Gastrocnemius medialis (tissue), 4 donors: ENCODE data around the gene S100A7A. TPM values are rescaled to one million over a fixed set of nuclear protein-coding genes. Genes with fewer than 3 reads are reported as not detected.

Experiments
- ATAC-seq, 2 donors: fragments of 150-250 bp; one replicate each; pipeline ENCODE4 v1.9.1; 2016
- DNase-seq, 2 donors: peaks; one replicate each; pipeline ENCODE4 v3.0.0-alpha.2; 2019
- H3K27ac ChIP-seq, 4 donors: fragments of 200-600 bp; sonication (generic); 1 replicate in 1 of 4; 2 replicates in 3 of 4; pipeline ENCODE4 v1.5.1; 2016 to 2018; ENCODE audit warnings: mild to moderate bottlenecking in 2 of 4, moderate library complexity in 1 of 4
- H3K27me3 ChIP-seq, 3 donors: fragments of 200-600 bp; sonication (generic) in 2 of 3; 1 replicate in 1 of 3; 2 replicates in 2 of 3; pipeline versions ENCODE4 v1.5.1 to v1.6.0; 2016 to 2019; ENCODE audit warnings: mild to moderate bottlenecking in 1 of 3, moderate library complexity in 1 of 3
- H3K36me3 ChIP-seq, 2 donors: fragments of 200-600 bp; sonication (generic) in 1 of 2; one replicate each; pipeline ENCODE4 v1.5.1; 2017 to 2018
- H3K4me1 ChIP-seq, 2 donors: fragments of 200-600 bp; sonication (generic) in 1 of 2; one replicate each; pipeline ENCODE4 v1.5.1; 2016 to 2017; ENCODE audit warnings: mild to moderate bottlenecking in 2 of 2
- H3K4me3 ChIP-seq, 4 donors: fragments of 200-600 bp; sonication (generic) in 3 of 4; 1 replicate in 1 of 4; 2 replicates in 3 of 4; pipeline ENCODE4 v1.5.1; 2016 to 2019; ENCODE audit warnings: mild to moderate bottlenecking in 2 of 4
- H3K9me3 ChIP-seq, 3 donors: fragments of 200-600 bp; sonication (generic) in 2 of 3; 1 replicate in 1 of 3; 2 replicates in 2 of 3; pipeline ENCODE4 v1.5.1; 2016 to 2019
- CTCF ChIP-seq, 5 experiments: fragments of 450-650 bp in 3 of 5; fragments of 200-600 bp in 2 of 5; sonication (generic) in 2 of 5; IDR thresholded peaks in 4 of 5; conservative IDR thresholded peaks in 1 of 5; 1 replicate in 4 of 5; 2 replicates in 1 of 5; pipeline ENCODE4 v1.5.1; 2016 to 2019; ENCODE audit warnings: antibody characterized with exemption in 5 of 5, mild to moderate bottlenecking in 3 of 5, moderate library complexity in 3 of 5
- POLR2A ChIP-seq, 2 donors: fragments of 450-650 bp; IDR thresholded peaks; one replicate each; pipeline ENCODE4 v1.6.1; 2017; ENCODE audit warnings: antibody characterized with exemption in 2 of 2, mild to moderate bottlenecking in 2 of 2, moderate library complexity in 2 of 2
- in situ Hi-C, 4 donors: fragments of 200-750 bp; cut with MboI; loops; one replicate each; pipeline versions ENCODE4 v1.15.0 to v1.8.0; 2017; ENCODE audit warnings: low sequenced_read_pairs in 4 of 4
- intact Hi-C: fragments of 100-400 bp; cut with DNase I; formaldehyde crosslinking; loops from one replicate; pipeline ENCODE4 v1.15.1; 2023; ENCODE audit warnings: low total_unique reads
- total RNA-seq, 4 donors: library from RNA; depleted of rRNA; stranded (reverse); fragments of >200 nt; gene quantifications; one replicate each; pipeline versions ENCODE4 v1.1.0 to v1.2.3, GENCODE V29; 2016

S100A7A gene
- total RNA-seq, 4 donors from 2014 or later, result not detected

DNA sequence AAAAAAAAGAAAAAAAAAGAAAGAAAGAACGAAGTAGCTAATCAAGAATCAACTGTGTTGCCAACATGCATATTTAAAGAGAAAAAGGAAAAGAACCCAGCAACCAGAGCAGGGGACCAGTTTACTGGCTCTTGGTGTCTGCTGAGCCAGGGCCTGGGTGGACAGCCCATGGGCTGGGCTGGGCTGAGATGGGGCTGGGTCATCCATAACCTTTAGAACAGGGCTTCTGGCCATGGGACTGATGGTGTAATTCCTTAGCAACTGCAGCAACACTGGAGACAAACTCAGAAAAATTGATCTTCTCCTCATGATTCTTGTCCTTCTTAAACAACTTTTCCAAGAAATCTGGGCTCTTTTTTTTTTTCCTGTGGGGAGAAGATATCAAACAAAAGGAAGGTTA, 10.5 kb downstream of the S100A7A start:
- in situ Hi-C loops, result no loop called here
- no peaks in the 10 kb centered on the region for H3K9me3 ChIP-seq
- intact Hi-C loops, result no loop called here
- no peak overlapping the region for H3K27ac ChIP-seq
- H3K4me1 ChIP-seq, result no peaks in the 10 kb centered on the region
- H3K27me3 ChIP-seq, result peaks cover 0 to 3% (median 0%) of the 10 kb centered on the region in 3 donors
- no peak for TF ChIP-seq POLR2A (IDR thresholded peaks at IDR 0.05)
- TF ChIP-seq CTCF (IDR thresholded peaks at IDR 0.05 in 4 of 5, conservative IDR thresholded peaks at IDR 0.05 in 1 of 5), result no peak
- H3K36me3 ChIP-seq, result no peaks in the 10 kb centered on the region
- ATAC-seq, result no peak
- no peak overlapping the region for H3K4me3 ChIP-seq
- no peak for DNase-seq

- intact Hi-C loops, result no loop called here
- Histone ChIP-seq H3K27me3 (peaks cover 0 to 3% (median 0%) of the 10 kb centered on the region in 3 donors), H3K27ac (no peak overlapping the region), H3K4me1 (no peaks in the 10 kb centered on the region), H3K9me3 (no peaks in the 10 kb centered on the region), H3K4me3 (no peak overlapping the region), H3K36me3 (no peaks in the 10 kb centered on the region)
- no peak for ATAC-seq
- TF ChIP-seq POLR2A (IDR thresholded peaks at IDR 0.05) (no peak), CTCF (IDR thresholded peaks at IDR 0.05 in 4 of 5, conservative IDR thresholded peaks at IDR 0.05 in 1 of 5) (no peak)
- no peak for DNase-seq
- in situ Hi-C loops, result no loop called here
These were observed 11.8 kb downstream of the S100A7A start for GRCh38 chr1:153428073-153428638.

DNA sequence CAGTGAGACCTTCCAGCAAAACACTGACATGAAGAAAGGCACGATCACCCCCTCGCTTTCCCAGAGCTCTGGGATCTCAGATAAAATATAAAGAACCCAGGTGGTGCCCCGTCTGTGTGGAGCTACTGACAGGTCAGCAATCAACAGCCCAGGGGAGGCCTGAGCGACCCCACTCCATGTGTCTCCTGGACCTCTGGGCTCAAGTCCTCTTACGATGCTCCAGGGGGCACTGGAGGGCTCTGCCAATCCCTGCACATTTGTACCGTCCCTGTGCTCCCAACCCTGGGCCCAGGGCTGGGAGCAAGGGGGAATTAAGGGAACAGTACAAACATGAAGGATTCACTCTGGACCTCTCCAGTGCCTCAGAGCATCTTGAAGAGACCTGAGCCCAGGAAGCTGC, 12.5 kb downstream of the S100A7A start:
- H3K4me1 ChIP-seq, result no peaks in the 10 kb centered on the region
- ATAC-seq, result no peak
- no peaks in the 10 kb centered on the region for H3K36me3 ChIP-seq
- intact Hi-C loops, result no loop called here
- no peak overlapping the region for H3K4me3 ChIP-seq
- TF ChIP-seq CTCF (IDR thresholded peaks at IDR 0.05 in 4 of 5, conservative IDR thresholded peaks at IDR 0.05 in 1 of 5) (no peak), POLR2A (IDR thresholded peaks at IDR 0.05) (no peak)
- DNase-seq, result no peak
- peaks cover 0 to 3% (median 0%) of the 10 kb centered on the region in 3 donors for H3K27me3 ChIP-seq
- no peak overlapping the region for H3K27ac ChIP-seq
- H3K9me3 ChIP-seq, result no peaks in the 10 kb centered on the region
- in situ Hi-C loops, result no loop called here

DNA sequence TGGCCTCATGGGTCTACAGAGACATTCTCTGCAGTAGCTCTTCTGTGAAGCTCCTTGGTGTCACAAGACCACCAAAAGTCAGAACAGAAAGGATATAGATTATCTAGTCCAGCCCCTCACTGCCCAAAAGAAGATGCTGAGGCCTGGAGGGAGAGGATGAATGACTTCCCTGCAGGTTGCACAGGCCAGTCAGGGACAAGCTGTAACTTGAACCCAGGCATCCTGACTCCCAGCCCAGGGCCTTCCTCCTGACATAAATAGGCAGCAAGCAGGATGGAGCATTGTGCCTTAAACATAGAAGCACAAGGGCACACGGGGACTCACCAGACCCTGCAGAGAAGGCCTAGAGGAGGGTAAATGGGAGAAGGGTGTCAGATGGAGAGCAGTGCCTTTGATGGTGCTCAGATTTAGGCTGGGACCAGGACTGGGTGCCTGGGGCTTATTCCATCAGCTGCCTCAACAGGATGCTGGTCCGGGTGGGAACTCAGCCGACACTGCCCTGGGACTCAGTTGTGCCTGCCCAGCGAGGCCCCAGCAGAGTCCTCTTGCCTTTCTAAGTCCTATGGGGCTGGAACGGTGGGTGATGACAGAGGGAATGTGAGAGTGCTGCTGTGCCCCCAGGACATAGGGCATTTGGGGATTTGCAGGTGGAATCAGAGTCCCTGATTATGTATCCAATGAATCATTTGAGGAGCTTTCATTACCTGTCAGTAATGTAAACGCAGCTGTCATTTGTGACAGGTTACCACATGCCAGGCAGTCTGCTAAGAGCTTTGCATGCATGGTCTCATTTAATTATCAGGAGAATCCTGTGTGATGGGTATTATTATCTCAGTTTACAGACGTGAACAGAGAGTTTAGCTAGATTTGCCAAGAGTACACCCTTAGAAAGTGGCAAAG, 13.2 kb downstream of the S100A7A start:
- H3K27me3 ChIP-seq, result peaks cover 0 to 3% (median 0%) of the 10 kb centered on the region in 3 donors
- ATAC-seq, result no peak
- H3K36me3 ChIP-seq, result no peaks in the 10 kb centered on the region
- H3K9me3 ChIP-seq, result no peaks in the 10 kb centered on the region
- no peak for DNase-seq
- no peaks in the 10 kb centered on the region for H3K4me1 ChIP-seq
- intact Hi-C loops, result no loop called here
- H3K27ac ChIP-seq, result no peak overlapping the region
- no peak overlapping the region for H3K4me3 ChIP-seq
- in situ Hi-C loops, result no loop called here
- TF ChIP-seq CTCF (IDR thresholded peaks at IDR 0.05 in 4 of 5, conservative IDR thresholded peaks at IDR 0.05 in 1 of 5), result no peak
- no peak for TF ChIP-seq POLR2A (IDR thresholded peaks at IDR 0.05)
